ENCODE data around the gene RPL41.

GRCh38 chr12:56129942-56130495, 13.6 kb downstream of the RPL41 start:
- TF ChIP-seq, protein P1, sequence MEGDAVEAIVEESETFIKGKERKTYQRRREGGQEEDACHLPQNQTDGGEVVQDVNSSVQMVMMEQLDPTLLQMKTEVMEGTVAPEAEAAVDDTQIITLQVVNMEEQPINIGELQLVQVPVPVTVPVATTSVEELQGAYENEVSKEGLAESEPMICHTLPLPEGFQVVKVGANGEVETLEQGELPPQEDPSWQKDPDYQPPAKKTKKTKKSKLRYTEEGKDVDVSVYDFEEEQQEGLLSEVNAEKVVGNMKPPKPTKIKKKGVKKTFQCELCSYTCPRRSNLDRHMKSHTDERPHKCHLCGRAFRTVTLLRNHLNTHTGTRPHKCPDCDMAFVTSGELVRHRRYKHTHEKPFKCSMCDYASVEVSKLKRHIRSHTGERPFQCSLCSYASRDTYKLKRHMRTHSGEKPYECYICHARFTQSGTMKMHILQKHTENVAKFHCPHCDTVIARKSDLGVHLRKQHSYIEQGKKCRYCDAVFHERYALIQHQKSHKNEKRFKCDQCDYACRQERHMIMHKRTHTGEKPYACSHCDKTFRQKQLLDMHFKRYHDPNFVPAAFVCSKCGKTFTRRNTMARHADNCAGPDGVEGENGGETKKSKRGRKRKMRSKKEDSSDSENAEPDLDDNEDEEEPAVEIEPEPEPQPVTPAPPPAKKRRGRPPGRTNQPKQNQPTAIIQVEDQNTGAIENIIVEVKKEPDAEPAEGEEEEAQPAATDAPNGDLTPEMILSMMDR (IDR thresholded peaks at IDR 0.05 in 4 of 5, conservative IDR thresholded peaks at IDR 0.05 in 1 of 5), result no peak
- TF ChIP-seq POLR2A (IDR thresholded peaks at IDR 0.05), result peak; percentile 40 to 75

All from gastrocnemius medialis (tissue), 4 donors.